Fibroblast of pulmonary artery (primary cell): ENCODE data around the gene IL34.
"Not testable (repeated sequence)": the region's sequence is repeated elsewhere in the genome, so short reads cannot be mapped to it uniquely, and the experiment has no call there.

ENCODE experiments used
- DNase-seq: peaks from one replicate; pipeline ENCODE4 v3.0.0-alpha.2; 2010; ENCODE audit warnings: low read depth
- H3K4me3 ChIP-seq: replicated peaks from 2 replicates; pipeline ENCODE4 v1.5.1; 2011; ENCODE audit warnings: low read depth, mild to moderate bottlenecking, control low read depth, low read length, moderate library complexity
- CTCF ChIP-seq: IDR thresholded peaks from 2 replicates; pipeline ENCODE4 v1.5.1; 2011; ENCODE audit warnings: mild to moderate bottlenecking, control low read depth, low read length, inconsistent platforms; ENCODE audit errors: missing control alignments

Gene IL34

GRCh38 chr16:70664325-70665112 is 18.2 kb downstream of the IL34 start:
- TF ChIP-seq CTCF = no peak
- DNase-seq = no peak
- H3K4me3 ChIP-seq = no peak overlapping the region

- no peak overlapping the region for H3K4me3 ChIP-seq
- no peak for TF ChIP-seq CTCF
- DNase-seq = no peak
Measured at GRCh38 chr16:70665113-70665694, 18.8 kb downstream of the IL34 start.

- TF ChIP-seq CTCF = no peak
- no peak overlapping the region for H3K4me3 ChIP-seq
- DNase-seq = no peak
Measured at GRCh38 chr16:70665806-70666735, 19.7 kb downstream of the IL34 start.

- H3K4me3 ChIP-seq = no peak overlapping the region
- TF ChIP-seq CTCF = no peak
- DNase-seq = no peak
Measured at GRCh38 chr16:70670175-70670574, 23.8 kb downstream of the IL34 start.

- H3K4me3 ChIP-seq, DNase-seq: not testable (repeated sequence)
Measured at GRCh38 chr16:70670938-70671337, 24.6 kb downstream of the IL34 start.

- no peak for TF ChIP-seq CTCF
- DNase-seq = no peak
- H3K4me3 ChIP-seq = no peak overlapping the region
Measured at GRCh38 chr16:70674221-70675014, 28.1 kb downstream of the IL34 start.
